CD4-positive, alpha-beta T cell treated with Interleukin-17A for 4 hours (primary cell): Measurements from ENCODE around the gene NTMT2.
"Not testable (repeated sequence)": the region's sequence is repeated elsewhere in the genome, so short reads cannot be mapped to it uniquely, and the experiment has no call there.

ENCODE experiments used
- DNase-seq: peaks from one replicate; pipeline ENCODE4 v3.0.0-alpha.2; 2020; ENCODE audit warnings: mixed read lengths

Gene NTMT2

GRCh38 chr1:170162459-170163246 lies 16.9 kb downstream of the NTMT2 start:
- no peak for DNase-seq

- DNase-seq, result no peak
These were observed 18.5 kb downstream of the NTMT2 start for GRCh38 chr1:170164103-170164763.

DNA sequence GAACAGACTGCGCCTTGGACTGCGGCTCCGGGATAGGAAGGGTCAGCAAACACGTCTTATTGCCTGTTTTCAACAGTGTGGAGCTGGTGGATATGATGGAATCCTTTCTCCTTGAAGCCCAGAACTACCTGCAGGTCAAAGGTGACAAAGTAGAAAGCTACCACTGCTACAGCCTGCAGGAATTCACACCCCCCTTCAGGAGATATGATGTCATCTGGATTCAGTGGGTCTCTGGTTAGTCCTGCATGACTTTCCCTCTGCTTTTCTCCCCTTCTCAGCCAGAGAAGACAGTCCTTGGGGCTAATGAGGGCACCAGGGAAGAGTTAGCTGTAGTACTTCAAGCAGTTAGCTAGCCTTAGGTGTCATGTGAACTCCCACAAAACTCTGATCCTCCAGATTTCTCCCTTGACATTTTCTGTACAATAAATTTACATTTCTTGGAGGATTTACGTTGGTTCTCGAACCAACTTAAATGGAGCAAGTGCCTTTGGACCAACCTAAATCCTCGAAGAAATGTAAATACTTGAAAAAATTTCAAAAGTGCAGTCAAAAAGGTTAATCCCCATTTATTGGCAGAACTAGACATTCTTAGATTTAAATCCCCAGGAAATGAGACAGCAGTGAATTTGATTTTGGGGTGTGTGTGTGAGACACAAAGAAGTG lies 20.9 kb downstream of the NTMT2 start:
- DNase-seq, result no peak

GRCh38 chr1:170168265-170168664 lies 22.5 kb downstream of the NTMT2 start:
- DNase-seq, result no peak

- DNase-seq, result not testable (repeated sequence)
These were observed 24.8 kb downstream of the NTMT2 start for GRCh38 chr1:170170513-170170912.

DNA sequence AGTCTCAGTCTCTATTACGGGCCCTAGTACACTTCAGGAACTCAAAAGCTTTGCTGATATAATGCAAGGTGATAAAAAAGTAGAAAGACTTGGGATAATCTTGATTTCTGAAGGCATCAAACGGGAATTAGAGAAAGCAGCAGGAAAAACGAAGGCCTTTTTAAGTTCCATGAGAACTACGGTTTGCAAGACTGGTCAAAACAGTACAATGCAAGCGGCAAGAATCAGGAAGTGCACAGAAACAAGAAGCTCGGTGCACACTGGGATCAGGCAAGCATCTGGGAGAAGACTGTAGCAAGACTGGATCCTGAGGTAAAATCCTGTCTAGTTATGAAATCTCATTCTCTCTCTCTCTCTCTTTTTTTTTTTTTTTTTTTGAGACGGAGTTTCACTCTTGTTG lies 28.6 kb downstream of the NTMT2 start:
- no peak for DNase-seq

- DNase-seq, result no peak
These were observed 29.3 kb downstream of the NTMT2 start for GRCh38 chr1:170175041-170175440.

DNA sequence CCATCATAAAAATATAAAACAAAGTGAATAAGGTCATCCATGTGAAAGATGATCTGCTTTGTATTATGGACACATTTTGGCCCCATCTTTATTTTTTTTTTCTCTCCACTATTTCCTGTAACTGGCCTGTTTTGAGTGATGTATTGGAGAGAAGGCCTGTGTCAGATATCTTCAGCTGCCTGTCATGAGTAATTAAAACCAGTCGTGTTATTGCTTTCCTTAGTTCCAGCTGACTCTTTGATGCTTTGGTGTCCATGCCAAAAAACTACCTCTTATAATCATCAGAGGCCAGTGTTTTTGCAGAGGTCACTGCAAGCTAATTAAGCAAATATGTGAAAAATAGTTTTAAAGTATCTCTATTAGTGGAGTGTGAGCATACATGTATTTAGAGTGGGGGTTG lies 29.7 kb downstream of the NTMT2 start:
- DNase-seq, result no peak

DNA sequence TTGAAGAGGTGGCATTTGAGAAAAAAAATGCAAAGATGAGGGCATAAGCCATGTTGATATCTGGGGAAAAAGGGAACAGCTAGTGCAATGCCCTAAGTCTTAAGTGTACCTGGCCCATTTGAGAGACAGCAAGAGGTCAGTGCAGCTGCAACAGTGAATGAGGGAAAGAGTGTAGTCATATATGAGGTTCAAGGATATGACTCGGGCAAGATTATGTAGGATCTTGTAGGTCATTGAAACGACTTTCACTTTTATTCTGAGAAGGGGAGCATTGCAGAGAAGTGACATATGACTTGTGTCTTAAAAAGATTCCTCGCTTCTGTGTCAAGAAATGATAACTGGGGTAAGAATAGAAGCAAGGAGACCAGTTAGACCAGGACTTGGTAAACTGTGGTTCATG lies 31.0 kb downstream of the NTMT2 start:
- no peak for DNase-seq

DNA sequence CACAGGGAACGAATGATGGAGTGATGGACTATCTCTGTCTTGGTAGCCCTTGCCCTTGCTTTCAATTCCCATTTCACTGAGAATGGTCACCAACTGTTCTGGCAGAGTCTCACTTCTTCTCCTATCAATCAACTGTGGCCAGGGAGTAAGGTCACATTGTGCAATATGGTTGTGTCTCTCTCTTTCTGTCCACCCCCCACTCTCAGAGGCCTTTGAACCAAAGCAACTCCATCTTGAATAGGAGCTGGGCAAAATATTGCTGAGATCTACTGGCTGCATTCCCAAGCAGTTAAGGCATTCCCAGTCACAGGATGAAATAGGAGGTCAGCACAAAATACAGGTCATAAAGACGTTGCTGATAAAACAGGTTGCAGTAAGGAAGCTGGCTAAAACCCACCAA lies 36.7 kb downstream of the NTMT2 start:
- DNase-seq, result no peak

DNA sequence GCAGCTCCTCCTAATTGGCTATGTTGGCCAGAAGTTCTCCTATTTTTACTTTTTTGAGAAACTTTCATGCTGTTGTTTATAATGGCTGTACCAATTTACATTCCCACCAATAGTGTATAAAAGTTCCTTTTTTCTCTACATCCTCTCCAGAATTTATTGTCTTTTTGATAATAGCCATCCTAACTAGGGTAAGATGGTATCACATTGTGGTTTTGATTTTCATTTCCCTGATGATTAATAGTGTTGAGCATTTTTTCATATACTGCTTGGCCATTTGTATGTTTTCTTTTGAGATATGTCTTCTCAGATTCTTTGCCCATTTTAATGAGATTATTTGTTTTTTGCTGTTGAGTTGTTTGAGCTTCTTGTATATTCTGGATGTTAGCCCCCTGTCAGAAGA lies 46.8 kb downstream of the NTMT2 start:
- no peak for DNase-seq

DNA sequence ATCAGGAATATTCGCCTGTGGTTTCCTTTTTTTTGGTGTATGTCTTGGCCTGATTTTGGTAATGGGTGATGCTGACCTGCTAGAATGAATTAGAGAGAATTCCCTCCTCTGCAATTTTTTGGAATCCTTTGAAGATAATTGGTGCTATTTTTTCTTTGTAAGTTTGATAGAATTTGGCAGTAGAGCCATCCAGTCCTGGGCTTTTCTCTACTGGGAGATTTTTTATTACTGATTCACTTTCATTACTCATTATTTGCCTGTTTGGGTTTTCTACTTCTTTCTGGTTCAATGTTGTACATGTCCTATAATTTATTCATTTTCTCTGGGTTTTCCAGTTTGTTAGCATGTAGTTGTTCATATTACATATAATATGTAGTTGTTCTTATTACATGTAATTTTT lies 48.7 kb downstream of the NTMT2 start:
- DNase-seq, result no peak

DNA sequence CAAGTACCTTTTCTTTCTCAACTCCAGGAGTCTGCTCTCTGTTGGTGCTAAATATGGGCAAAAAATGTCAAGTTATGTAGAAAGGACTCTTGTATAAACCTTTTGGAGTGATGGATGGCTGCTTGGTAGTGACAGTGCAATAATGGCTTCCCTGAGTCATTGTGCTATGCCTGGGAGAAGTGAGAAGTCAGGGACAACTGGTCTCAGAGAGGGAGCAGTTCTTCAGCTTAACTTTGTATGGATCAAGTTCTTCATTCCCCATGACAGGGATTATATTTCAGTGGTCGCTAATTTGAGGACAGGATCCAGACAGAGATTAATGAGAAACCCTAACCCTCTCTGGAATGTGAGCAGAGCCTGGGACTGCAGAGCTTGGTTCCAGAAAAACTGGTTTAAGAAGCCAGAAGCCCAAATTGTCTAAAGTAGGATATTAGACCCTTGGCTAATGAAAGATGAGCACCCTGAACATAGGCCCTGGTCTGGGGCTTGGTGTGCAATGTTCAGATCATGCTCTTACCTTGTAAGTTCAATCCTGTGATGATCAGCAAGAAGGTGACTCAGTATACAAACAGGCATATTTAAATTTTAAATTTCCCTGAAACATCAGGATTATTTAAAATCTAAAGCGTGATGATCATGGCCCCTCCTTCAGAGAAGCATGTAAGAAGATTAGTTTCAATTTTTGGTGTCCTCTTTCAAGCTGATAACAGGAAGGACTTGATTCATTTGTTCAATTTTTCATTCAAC lies 50.9 kb downstream of the NTMT2 start:
- DNase-seq, result no peak

DNA sequence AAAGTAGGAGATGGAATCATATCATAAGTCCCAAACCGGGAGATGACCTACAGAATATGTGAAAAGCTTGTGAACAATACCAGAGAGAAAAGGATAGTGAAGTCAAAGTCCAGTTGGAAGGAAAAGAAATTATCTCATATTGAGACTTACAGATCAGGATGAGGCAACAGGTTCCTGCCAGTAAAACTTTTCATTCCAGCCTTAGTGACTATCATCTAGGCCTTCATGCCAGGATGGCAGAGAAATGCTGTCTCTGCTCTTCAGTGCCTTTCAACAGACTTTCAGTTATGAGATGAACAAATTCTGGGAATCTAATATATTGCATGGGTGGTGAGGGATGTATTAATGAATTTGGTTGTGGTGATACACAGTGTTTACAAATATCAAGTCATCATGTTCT lies 52.3 kb downstream of the NTMT2 start:
- no peak for DNase-seq

DNA sequence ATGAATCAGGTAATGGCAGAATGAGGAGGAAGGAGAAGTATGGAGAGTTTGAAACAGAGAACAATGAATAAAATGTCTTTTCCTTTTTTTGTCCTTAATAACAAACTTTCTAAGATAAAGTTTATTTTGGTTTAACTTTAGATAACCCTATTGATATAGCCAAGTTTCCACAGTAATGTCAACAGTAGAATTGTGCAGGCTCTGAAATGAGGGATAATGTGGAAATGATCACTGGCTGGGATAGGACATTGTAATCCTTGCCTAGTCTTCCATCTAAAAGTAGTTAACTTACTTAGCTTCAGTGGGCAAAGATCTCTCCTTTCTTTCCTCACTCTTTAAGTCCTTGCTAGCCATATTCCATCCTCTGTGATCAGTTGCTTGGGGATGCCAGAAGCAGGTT lies 52.8 kb downstream of the NTMT2 start:
- no peak for DNase-seq

- DNase-seq, result no peak
These were observed 54.4 kb downstream of the NTMT2 start for GRCh38 chr1:170200161-170200560.

GRCh38 chr1:170200621-170201397 lies 55.0 kb downstream of the NTMT2 start:
- DNase-seq, result no peak

DNA sequence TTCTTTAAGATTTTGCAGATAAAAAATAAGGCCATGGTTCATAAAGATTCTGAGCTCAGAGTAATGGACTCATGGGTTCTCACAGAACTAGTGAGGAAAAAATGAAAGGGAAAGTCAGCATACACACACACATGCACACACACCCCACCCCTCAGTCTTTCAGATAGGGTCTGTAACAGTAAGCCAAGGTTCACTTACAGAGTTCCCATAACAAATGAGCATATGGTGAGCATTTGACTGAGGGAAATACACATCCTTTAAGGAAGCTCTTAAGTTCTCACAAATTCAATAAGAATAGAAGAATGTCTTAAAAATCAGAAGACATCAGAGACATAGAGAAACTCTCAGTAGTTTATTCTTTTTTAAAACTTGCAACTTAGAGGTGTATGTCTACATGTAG lies 57.9 kb downstream of the NTMT2 start:
- no peak for DNase-seq

DNA sequence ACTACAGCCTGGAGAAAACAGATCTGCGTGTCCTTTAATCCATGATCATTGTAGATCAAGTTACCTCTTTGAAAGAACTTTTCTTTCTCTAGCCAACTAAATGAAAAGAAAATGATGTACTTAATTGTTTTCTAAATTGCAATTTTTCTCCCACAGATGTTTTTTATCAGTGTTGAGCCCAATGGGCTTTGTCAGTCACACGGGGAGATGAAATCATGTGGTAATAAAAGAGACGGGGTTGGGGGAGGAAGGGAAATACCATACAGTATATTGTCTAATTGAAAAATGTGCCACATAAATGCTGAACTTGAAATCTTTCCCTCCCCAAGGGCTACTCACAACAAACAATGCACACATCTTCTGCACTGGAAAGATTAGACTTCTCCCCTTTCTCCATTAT lies 58.4 kb downstream of the NTMT2 start:
- DNase-seq, result no peak

- DNase-seq, result no peak
These were observed 59.5 kb downstream of the NTMT2 start for GRCh38 chr1:170205301-170205700.

- no peak for DNase-seq
These were observed 63.4 kb downstream of the NTMT2 start for GRCh38 chr1:170209125-170209524.

GRCh38 chr1:170210142-170210541 lies 64.4 kb downstream of the NTMT2 start:
- DNase-seq, result no peak

DNA sequence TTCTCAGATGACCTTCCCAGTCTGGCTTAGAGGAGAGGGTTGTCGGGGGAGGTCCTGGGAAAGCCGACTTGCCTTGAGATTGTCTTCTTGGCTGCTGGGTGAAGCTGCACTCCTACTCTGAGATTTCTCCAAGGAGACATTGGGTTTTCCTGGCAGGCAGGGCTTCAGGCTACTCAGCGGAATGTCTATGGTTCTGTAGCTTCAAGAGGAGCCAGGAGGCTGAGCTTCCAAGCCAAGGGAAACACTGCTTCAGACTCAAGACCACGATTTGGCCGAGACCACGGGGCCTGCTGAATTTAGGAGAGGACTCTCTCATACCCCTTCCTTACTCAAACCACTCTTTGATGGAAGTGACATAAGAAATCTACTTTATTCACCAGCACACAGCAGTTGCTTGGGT lies 67.8 kb downstream of the NTMT2 start:
- no peak for DNase-seq
